ENCODE measurements around the gene HDAC4.

The HDAC4 gene

DNA sequence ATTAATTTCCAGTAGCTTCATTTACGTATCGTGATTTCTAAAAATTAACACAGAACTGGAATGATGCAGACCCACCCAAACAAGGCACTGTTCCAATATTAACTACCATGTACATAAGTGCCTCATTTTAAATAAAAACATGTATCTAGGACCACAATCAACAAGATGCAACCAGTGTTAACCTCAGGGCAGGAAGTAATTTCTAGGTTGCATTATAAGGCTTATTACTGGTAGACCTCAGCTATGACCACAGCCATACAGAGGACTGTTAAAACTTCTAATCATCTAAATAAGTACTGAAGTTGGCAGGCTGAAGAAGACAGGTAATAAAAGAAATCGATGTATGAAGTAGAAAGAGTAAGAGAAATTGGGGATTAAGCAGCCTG is 262.9 kb downstream of the HDAC4 start:
- DNase-seq (ENCODE audit: low read depth) = no peak

DNA sequence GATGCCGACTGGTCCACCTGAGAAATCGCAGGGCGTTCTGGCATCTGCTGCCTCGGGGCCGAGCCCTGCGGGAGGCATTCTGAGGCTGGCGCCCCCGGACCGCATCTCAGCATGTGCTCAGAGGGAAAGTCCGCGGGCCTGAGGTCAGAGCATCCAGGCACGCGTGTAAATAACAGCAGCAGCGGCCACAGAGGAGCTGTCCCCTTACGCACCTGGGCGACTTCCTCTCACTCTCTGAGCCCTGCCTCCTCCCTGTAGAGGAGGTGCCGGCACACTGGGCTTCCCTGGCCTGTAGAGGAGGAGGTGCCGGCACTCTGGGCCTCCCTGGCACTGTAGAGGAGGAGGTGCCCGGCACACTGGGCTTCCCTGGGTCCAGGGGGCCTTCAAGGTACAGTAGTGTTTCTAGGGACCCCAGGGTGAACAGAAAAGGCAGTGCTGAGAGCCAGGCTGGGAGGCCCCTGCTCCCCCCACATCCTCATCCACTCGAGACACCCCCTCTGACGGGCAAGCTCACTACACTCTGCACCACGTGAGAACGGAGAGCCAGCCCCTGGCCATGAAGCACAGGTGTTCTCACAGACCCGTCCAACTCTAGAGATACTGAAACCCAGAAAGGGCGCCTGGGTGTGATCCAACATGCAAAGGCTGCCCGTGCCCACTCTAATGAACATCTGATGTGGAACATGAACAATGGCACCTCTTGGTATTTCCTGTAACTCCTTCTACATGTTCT is 263.5 kb downstream of the HDAC4 start:
- no peak for DNase-seq (ENCODE audit: low read depth)

DNA sequence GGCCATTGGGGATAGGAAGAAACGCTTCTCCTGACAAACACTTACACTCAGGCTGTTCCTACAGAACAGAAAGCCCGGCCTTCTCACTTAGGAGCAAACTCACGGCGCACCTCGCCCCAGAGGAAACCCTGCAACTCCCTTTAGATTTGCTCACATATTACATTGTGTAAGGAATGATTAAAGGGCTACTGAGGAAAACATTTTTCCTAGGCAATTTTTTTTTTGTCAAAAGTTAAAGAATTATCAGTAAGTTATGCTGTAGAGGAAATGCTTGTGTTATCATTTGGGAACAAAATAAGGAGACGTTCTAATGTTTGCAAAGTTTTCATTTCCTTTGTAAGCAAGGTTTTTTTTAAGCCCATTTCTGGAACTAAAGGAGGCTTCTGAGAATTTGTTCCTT is 264.1 kb downstream of the HDAC4 start:
- DNase-seq (ENCODE audit: low read depth) = no peak

DNA sequence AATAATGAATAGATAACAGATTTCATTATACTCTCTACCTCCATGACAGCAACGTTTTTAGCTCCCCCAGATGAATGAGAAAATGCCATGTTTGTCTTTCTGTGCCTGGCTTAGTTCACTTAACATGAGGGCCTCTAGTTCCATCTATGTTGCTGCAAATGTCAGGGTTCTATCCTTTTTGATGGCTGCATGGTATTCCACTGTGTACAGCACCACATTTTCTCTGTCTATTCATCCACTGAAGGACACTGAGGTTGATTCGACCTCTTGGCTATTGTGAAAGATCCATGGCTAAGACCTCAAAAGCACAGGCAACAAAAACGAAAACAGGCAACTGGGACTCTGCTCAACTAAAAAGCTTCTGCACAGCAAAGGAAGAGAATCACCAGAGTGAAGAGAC is 264.6 kb downstream of the HDAC4 start:
- no peak for DNase-seq (ENCODE audit: low read depth)

DNA sequence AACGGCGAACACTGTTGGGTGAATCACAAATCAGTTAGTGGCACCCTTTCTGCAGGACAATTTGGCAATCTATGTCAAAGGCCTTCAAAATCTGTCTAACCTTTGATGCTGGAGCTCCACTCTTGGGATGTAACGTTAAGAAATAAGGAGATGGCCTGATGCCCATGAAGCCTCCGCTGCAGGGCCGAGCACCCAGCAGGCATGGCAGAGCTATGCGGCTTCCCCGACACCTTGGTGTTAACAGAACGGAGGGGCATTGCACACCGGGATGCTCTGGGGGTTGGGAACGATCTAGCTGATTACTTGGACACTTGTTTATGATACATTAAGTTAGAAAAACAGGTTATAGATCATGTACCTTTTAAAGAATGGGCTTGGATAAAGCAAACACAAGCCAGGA is 265.3 kb downstream of the HDAC4 start:
- no peak for DNase-seq (ENCODE audit: low read depth)

DNA sequence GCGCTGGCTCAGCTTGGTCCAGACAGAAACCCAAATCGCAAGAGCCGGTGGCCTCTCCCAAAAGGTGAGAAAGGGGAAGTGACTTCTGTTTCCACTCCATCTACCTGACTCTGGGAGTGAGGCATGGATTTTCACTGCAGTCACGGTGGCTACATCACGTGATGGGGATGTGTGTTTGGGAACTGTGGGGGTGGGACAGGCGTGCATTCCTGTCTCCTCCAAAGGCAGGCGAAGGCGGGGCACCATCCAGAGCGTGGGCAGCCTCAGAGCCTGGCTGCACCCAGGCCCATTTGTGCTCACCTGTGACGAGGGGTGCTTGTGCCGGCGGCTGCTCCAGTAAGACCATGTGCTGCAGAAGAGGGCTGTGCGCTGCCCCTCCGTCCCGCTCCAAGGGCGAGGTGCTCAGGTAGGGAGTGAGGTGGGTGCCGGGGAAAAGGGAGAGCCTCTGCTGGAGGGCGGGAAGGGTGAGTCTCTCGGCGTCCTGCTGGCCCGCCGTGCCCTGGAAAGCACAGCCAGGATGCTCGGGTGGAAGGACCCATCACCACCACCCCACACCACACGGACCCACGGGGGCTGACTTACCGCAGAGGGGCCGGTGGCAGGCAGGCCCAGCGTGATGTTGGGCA is 266.8 kb downstream of the HDAC4 start:
- DNase-seq (ENCODE audit: low read depth) = no peak

DNA sequence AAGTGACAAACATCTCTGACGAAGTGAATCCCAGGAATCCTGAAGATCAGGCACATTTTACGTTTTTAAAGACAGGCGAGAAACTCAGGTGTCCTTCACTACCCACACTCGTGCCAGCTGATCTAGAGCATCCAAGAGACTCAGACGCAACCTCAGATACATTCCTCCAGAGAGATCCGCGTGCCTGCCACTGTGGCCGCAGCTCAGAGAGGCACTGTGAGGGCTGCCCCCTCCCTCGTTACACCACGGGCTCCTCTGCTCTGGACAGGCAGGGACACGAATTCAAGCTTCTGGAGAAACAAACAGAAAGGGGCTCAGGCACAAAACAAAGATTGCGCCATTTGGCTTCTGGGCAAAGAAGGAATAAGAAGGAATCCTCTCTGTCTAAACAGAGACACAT is 268.0 kb downstream of the HDAC4 start:
- DNase-seq (ENCODE audit: low read depth) = no peak

DNA sequence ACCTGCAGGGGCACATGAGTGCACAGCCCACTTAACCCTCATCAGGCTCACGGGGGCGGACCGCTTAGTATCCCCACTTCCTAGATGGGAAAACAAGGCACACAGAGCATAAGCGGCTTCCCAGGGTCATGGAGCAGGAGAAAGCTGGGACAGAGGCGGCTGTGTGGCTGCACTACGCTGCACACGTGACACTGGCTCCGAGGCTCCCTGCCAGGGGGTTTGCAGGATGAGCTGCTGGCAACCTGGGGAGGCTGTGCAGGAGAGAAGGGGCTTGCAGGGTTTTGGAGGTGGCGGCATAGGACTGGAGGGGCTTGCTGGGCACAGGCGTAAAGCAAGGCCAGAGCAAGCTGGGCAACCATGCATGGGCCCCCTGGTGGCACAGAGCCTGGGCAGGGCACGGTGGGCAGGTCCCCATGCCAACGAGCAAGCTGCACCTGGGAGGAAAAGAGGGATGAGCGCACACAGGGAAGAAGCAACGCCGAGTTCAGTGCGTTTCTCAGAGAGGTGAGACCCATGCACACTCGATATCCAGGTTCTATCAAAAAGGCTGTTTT is 268.6 kb downstream of the HDAC4 start:
- DNase-seq (ENCODE audit: low read depth) = no peak

DNA sequence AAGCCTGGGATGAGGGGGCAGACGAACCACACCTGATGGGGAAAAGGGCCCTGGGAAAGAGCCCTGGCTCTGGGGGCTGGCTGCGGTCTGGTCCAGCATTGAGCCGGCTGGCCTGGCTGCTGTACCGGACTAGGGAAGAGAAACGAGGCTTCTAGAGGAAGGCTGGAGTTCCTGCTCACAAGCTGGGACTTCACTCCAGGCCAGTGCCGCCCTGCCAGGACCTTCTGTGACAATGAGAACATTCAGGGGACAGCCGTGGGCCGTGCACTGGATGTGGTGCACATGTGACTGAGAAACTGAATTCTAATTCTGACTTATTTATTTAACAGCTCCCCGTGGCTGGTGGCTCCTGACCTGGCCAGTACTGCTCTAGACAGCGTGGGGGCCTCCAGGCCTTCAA is 269.3 kb downstream of the HDAC4 start:
- no peak for DNase-seq (ENCODE audit: low read depth)

DNA sequence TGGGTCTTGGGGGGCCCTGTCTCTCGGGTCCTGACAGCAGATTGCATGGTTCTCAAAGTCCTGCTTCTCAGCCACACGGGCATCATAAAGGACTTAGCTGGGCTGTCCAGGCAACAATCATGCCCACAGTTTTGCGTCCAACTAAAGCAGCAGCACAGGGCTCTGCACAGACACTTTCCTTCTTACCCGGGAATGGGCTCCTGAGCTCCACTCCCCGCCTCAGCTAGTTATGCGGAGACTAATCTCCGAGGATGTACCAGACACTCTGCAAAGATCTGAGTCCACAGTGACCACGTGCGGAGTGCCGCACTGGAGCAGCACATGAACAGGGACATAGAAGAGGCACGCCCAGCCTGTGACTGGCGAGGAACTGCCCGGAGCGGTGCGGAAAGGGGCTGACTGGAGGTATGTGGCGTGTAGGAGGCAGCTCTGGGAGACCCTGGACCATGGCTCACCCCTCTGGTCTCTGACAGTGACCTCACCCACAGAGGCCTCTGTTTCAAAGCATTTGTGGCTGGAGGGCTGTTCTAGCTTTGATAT is 270.0 kb downstream of the HDAC4 start:
- no peak for DNase-seq (ENCODE audit: low read depth)

DNA sequence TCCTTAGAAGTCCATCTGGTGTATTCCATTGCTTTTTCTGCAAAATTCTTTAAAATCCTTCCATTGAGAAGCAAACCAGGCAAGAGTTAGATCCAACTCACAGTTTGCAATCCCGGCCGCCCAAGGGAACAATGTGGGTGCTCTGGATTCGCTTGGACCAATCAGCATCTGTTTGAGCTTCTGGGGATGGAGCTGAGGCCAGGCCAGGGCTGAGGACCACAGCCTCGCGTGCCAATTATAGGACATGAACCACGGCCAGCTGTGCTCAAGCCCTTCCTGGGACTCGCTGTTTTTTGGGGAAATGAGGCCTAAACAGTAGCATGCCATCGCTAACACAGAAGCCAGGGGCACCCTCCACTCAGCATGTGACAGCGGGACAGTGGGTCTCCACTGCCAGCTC is 270.8 kb downstream of the HDAC4 start:
- DNase-seq (ENCODE audit: low read depth) = no peak

DNA sequence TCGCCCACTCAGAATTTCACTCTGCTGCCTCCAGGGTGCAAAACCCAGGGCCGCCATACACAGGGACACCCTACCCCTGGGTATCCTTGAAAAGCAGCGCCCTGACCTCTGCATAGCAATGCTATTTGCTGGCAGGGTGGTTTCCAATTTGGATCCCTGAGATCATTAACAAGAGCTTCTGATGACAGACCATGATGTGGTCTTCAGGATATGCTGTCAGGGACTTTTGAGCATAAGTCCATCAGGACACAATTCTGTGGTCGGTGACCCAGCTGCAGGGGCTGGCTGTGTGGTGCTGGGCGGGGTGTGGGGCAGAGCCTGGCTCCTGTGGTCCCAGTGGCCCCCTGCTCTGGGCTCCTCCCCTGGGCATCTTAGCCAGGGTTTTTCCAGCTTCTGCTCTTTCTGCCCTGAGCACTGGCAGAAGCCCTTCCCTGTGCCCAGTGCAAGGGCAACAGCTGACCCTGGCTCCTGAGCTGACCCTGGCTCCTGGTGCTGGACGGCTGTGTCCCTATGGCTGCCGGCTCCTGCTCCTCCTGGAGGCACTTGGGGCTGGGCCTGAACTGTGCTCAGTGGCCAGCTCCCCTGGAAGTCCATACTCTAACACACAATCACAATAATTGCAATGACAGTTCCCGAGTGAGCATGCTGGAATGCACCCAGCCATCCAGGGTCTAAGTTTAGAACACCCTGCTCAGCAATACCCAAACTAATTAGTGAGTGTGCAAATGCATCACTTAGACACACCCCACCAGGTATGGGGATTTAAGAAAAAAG is 271.5 kb downstream of the HDAC4 start:
- no peak for DNase-seq (ENCODE audit: low read depth)

DNA sequence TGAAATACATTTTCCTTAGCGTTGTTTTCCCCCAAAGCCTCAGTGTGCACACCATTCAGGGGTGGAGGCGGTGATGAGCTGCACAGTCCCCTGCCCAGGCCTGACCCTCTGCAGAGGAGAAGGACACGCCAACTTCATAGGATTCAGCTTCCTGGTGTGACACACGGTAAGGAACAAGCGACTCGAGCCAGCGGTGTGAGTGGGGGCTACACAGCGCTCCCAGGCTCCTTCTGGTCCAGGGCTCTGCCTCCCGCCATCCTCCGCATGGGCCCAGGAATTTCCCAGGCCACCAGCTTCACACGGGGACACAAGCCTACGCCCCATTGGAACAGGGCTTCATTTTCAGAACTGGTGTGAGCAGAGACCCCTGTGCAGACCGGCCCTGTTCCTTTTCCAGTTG is 272.1 kb downstream of the HDAC4 start:
- no peak for DNase-seq (ENCODE audit: low read depth)

DNA sequence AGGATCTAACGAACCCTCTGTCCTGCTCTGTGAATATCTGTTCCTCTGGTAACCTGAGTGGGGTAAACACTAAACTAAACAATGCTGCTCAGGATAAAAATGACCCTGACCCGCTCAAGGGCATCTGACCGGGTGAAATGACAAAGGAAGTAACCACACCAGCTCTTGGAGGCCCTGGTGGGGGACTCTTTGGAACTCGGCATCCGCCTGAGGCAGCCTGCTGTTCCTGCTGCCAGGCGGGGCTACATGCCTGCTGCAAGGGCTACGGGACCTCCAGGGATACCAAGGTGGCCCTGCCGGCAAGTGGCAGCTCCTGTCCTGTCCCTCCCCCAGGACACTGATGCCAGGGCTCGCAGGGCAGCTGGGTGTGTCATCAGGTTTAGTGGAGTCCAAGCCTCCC is 273.3 kb downstream of the HDAC4 start:
- DNase-seq (ENCODE audit: low read depth) = no peak

DNA sequence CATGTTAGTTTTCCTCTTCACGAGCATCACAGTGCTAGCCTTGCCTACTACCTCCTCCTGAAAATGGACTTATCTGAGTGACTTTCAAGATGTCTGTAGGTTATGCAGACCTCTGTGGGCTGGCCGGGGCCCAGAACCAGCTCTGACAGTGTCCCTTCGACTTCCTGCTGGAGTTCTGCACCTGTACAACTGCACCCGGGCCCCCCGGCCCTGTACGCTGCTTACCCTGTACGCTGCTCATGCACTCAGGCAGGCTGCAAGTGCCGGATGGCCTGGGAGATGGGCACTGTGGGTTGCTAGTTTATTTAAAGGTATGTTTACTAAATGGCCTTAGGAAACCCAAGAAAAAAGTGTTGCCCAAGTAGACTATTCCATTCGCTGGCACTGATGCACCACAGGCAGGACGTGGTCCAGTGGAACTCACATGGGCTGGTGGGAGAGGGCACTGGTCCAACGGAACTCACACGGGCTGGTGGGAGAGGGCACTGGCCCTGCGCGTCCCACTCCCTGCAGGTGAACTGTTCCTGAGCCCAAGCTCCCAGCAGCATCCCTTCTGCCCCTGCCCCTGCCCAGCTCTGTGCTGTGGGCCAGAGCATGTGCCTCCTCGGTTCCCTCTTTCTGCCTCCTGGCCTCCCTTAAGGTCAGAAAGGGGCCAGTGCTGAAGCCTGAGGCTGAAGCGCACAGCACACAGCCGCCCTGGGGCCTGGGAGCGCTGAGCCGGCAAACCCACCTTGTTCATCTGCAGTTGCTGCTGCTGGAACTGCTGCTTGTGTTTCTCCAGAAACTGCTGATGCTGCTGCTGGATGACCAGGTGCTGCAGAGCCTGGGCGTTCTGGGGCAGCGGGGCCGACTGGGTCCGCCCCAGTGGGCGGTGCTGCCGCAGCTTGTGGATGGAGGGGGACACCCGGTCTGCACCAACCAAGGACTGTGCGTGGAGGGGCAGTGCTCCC is 274.8 kb downstream of the HDAC4 start:
- no peak for DNase-seq (ENCODE audit: low read depth)

DNA sequence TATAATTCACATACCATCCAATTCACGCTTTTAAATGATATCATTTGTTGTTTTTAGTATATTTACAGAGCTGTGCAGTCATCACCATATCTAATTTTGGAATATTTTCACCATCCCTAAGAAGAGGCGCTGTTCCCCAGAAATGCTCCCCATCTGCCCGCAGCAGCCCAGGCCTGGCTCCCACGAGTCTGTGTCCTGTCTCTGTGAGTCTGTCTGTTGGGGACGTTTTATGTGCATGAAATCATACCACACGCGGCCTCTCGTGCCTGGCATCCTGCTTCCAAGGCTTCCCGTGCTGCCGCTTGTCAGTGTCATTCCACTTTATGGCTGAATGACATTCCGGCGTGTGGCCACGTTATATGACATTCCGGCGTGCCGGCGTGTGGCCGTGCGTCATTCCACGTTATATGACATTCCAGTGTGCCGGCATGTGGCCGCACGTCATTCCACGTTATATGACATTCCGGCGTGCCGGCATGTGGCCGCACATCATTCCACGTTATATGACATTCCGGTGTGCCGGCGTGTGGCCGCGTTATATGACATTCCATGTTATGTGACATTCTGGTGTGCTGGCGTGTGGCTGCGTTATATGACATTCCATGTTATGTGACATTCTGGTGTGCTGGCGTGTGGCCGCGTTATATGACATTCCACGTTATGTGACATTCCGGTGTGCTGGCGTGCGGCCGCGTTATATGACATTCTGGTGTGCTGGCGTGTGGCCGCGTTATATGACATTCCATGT is 276.5 kb downstream of the HDAC4 start:
- no peak for DNase-seq (ENCODE audit: low read depth)

DNA sequence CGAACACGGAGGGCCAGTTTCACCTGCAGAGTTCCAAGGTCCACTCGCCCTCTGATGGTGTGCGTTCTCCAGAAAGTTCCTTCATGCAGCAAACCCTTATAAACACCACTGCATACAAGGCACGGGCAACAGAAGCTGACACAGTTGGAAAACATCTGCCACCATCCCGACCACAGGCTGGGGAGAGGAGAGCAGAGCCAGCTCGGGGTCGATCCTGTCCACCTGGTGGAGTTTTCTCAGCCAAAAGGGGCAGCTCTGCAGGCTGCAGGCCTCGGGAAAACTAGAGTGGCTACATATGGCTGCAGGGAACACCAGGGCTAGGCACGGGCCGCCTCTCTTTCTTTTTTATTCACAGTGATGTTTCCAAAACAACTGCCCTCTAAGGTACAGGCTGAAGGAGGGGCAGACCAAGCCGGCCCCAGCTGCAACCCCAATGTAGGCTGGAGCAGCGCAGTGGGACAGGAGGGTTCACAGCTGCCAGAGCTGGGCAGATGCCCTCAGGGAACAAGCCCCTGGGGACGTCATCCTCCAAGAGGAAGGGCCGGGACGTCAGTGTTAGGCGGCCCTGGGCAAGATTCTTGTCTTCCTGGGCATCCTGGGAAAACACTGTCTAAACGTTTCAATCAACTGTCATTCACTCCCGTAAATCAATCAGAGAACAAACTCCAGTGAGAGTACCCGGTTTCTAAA is 278.3 kb downstream of the HDAC4 start:
- no peak for DNase-seq (ENCODE audit: low read depth)

DNA sequence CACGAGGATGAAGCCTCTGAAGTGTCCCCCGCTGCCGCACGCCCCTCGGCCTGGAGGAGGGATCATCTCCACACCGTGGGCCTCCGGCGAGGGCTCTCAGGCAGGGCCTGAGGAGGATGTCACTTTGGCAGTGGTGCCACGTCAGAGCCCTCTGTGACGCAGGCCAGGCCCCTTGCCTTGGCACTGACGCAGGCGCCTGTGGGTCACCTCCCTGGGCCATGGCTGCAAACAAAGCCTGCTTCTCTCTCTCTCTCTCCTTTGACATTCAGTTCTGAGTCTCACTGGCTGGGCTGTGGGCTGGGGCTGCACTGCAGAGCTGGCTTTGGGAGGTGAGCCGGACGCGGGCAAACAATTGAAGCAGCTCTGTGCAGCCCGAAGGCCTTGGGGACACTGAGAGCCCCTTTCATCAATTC is 279.2 kb downstream of the HDAC4 start:
- no peak for DNase-seq (ENCODE audit: low read depth)

DNA sequence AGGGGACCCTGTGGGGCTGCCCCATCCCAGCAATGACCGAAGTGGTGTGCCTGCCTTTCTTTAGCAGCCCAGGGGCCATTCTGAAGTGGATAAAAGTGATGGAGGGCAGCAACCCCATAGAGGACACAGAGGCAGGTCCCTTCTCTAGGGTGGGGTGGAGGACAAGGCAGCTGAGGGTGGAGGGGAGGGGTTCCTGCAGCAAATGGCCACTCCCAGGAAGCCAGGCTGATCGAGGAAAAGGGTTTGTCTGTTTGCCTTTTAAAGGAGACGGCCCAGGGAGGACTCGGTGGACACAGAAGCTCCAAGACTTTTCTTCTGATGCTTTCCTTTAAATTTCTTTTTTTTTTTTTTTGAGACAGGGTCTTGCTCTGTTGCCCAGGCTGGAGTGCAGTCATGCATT is 280.2 kb downstream of the HDAC4 start:
- DNase-seq (ENCODE audit: low read depth) = no peak
